Nephron progenitor cell (in vitro differentiated cells): ENCODE data around the gene LGALS9.

Experiments used
- DNase-seq: peaks from one replicate; pipeline ENCODE4 v3.0.0; 2021
- H3K27ac Mint-ChIP-seq: 2 replicates; pipeline ENCODE4 v1.8.0; 2021; ENCODE audit warnings: mild to moderate bottlenecking, moderate library complexity, mixed read lengths
- H3K27me3 Mint-ChIP-seq: 2 replicates; pipeline ENCODE4 v1.8.0; 2021; ENCODE audit warnings: mild to moderate bottlenecking, low read depth, mixed read lengths; ENCODE audit not compliant: poor library complexity
- H3K36me3 Mint-ChIP-seq: 2 replicates; pipeline ENCODE4 v1.8.0; 2021; ENCODE audit warnings: low read depth, mixed read lengths
- H3K4me1 Mint-ChIP-seq: 2 replicates; pipeline ENCODE4 v1.8.0; 2021; ENCODE audit warnings: mixed read lengths
- H3K4me3 Mint-ChIP-seq: 2 replicates; pipeline ENCODE4 v1.8.0; 2021; ENCODE audit warnings: mild to moderate bottlenecking, moderate library complexity, mixed read lengths
- H3K9me3 Mint-ChIP-seq: 2 replicates; pipeline ENCODE4 v1.8.0; 2021; ENCODE audit warnings: mild to moderate bottlenecking, moderate library complexity, mixed read lengths
- CTCF ChIP-seq: fragments of 200-600 bp; sonication (generic); IDR thresholded peaks from 2 replicates; pipeline ENCODE4 v1.5.0; 2021; ENCODE audit warnings: antibody characterized with exemption

The LGALS9 gene

DNA sequence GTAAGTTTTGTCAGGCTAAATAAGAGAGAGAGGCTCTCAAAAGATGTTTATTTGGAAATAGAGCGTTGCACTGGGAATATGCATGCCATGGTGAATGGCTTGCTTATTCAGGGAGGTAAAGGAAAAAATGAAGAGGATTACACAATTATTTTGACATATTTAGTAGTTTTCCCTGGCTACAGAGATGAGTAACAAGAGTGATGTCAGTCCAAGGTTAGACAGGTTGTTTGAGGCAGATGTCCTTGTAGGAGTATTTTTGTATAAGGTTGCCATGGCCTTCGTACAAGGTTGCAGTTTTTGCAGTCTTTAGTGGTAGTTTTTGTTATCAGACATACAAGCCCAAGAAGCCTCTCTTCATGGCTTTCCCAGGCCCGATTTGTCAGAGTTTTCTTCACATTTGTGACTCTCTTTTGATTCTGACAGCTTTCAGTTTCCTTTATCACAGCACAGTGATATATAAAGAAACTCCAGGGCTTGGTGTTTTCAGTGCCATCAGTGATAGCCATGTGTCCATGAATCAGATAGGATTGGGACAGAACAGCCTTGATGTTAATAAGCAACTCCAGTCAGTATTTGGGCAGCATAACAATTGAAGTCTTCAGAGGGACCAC lies 18.7 kb upstream of the LGALS9 start:
- H3K4me3 Mint-ChIP-seq: no peak overlapping the region
- H3K4me1 Mint-ChIP-seq: no peaks in the 10 kb centered on the region
- DNase-seq: no peak
- H3K27ac Mint-ChIP-seq: no peak overlapping the region
- TF ChIP-seq CTCF: no peak
- H3K36me3 Mint-ChIP-seq: peaks cover 22% of the 10 kb centered on the region
- H3K9me3 Mint-ChIP-seq: no peaks in the 10 kb centered on the region
- no peaks in the 10 kb centered on the region for H3K27me3 Mint-ChIP-seq

GRCh38 chr17:27613433-27613832 lies 17.6 kb upstream of the LGALS9 start:
- Mint-ChIP-seq H3K4me1 (no peaks in the 10 kb centered on the region), H3K27ac (no peak overlapping the region), H3K4me3 (no peak overlapping the region), H3K36me3 (peaks cover 22% of the 10 kb centered on the region), H3K27me3 (peaks cover 3% of the 10 kb centered on the region), H3K9me3 (no peaks in the 10 kb centered on the region)
- DNase-seq: no peak
- no peak for TF ChIP-seq CTCF

GRCh38 chr17:27615121-27615520 lies 15.9 kb upstream of the LGALS9 start:
- Mint-ChIP-seq H3K27me3 (peaks cover 7% of the 10 kb centered on the region), H3K4me1 (no peaks in the 10 kb centered on the region), H3K4me3 (no peak overlapping the region), H3K9me3 (no peaks in the 10 kb centered on the region), H3K36me3 (peaks cover 18% of the 10 kb centered on the region), H3K27ac (no peak overlapping the region)
- DNase-seq: no peak
- TF ChIP-seq CTCF: no peak

- Mint-ChIP-seq H3K36me3 (peaks cover 18% of the 10 kb centered on the region), H3K4me1 (no peaks in the 10 kb centered on the region), H3K9me3 (no peaks in the 10 kb centered on the region), H3K27me3 (peaks cover 7% of the 10 kb centered on the region), H3K27ac (no peak overlapping the region), H3K4me3 (no peak overlapping the region)
- no peak for DNase-seq
- TF ChIP-seq CTCF: no peak
These were observed 14.6 kb upstream of the LGALS9 start for GRCh38 chr17:27616414-27616813.

DNA sequence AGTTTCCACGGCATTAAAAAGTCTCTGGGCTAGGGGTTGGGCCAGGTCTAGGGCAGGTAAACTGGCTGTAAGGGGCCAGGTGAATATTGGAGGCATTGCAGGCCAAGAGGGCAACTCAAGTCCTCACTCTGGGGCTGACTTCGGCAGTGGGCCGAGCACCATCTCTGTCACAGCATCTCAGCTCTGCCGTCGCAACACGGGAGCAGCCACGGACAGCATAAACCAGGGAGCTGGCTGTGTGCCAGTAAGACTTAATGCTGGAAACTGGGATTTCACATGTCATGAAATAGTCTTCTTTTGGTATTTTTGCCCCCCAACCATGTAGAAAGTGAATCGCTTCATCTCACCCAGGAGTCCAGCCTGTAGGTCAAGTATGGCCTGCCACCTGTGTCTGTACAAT lies 12.6 kb upstream of the LGALS9 start:
- Mint-ChIP-seq H3K36me3 (peaks cover 21% of the 10 kb centered on the region), H3K4me1 (no peaks in the 10 kb centered on the region)

More for the DNA sequence above, 12.6 kb upstream of the LGALS9 start:
- peaks cover 7% of the 10 kb centered on the region for H3K27me3 Mint-ChIP-seq
- no peaks in the 10 kb centered on the region for H3K9me3 Mint-ChIP-seq
- DNase-seq: no peak
- no peak overlapping the region for H3K4me3 Mint-ChIP-seq
- TF ChIP-seq CTCF: no peak
- H3K27ac Mint-ChIP-seq: no peak overlapping the region
